K562 (cell line): ENCODE data around the gene CAST. TPM values are rescaled to one million over a fixed set of nuclear protein-coding genes. Genes with fewer than 3 reads are reported as not detected.

ENCODE experiments used
- ATAC-seq: fragments of 200-7000 bp; cut with Tn5 transposase; 3 replicates; pipeline ENCODE4 v1.9.1; 2020; ENCODE audit warnings: moderate library complexity
- BruUV-seq: library from RNA; stranded (reverse); fragments of 400-500 nt; replicated peaks from 2 replicates; lab custom pipeline; 2021; lab: Mats Ljungman, UMichigan
- CTCF ChIA-PET: fragments of 300-600 bp; formaldehyde crosslinking; extraction: SDS; loops from one replicate; lab custom pipeline; 2021; ENCODE audit warnings: low intra/inter-chr PET ratio; lab: Yijun Ruan, JAX
- POLR2A ChIA-PET: fragments of 300-600, 350-650 bp; sonication (Branson Sonifier 250); formaldehyde crosslinking; extraction: SDS; loops from one replicate; lab custom pipeline; 2021; ENCODE audit warnings: antibody characterized with exemption, inconsistent platforms; lab: Yijun Ruan, JAX
- DNase-seq, 4 experiments: peaks; one replicate each; pipeline versions ENCODE4 v3.0.0 to v3.0.0-alpha.2; 2011 to 2018; ENCODE audit warnings: low spot score in 3 of 4, mixed read lengths in 3 of 4; ENCODE audit errors: extremely low read depth in 1 of 4
- FAIRE-seq: peaks from 2 replicates; lab custom pipeline; 2011; peaks lifted over from hg19 to GRCh38; lab: Jason Lieb, UNC
- H2AFZ ChIP-seq: 2 replicates; pipeline ENCODE4 v1.6.0; 2011; ENCODE audit warnings: low read depth, low read length, control low read depth, inconsistent platforms
- H3K27ac ChIP-seq: fragments of 200-600 bp; 3 replicates; pipeline ENCODE4 v1.8.0; 2011; ENCODE audit warnings: low read depth, mild to moderate bottlenecking, control low read depth, inconsistent platforms, low read length, moderate library complexity, mixed read lengths; ENCODE audit errors: extremely low read depth
- H3K27me3 ChIP-seq, 2 experiments: fragments of 300-600 bp in 1 of 2; 2 replicates in 1 of 2; 3 replicates in 1 of 2; pipeline versions ENCODE4 v1.6.0 to v1.8.0; 2011; ENCODE audit warnings: inconsistent platforms in 2 of 2, low read length in 2 of 2, mild to moderate bottlenecking in 1 of 2, mixed read lengths in 1 of 2, moderate library complexity in 1 of 2; ENCODE audit not compliant: control insufficient read depth in 2 of 2, insufficient read depth in 2 of 2
- H3K36me3 ChIP-seq: fragments of 300-600 bp; 3 replicates; pipeline ENCODE4 v1.8.0; 2011; ENCODE audit warnings: mild to moderate bottlenecking, low read length, inconsistent platforms; ENCODE audit not compliant: control insufficient read depth, insufficient read depth
- H3K4me1 ChIP-seq, 2 experiments: fragments of 200-600 bp in 1 of 2; replicated peaks in 1 of 2; 2 replicates in 1 of 2; 3 replicates in 1 of 2; pipeline versions ENCODE4 v1.5.1 to v1.8.0; 2011; ENCODE audit warnings: inconsistent platforms in 2 of 2, low read length in 2 of 2, mild to moderate bottlenecking in 1 of 2, mixed read lengths in 1 of 2, moderate library complexity in 1 of 2; ENCODE audit not compliant: control insufficient read depth in 2 of 2, insufficient read depth in 2 of 2
- H3K4me2 ChIP-seq: 2 replicates; pipeline ENCODE4 v1.6.1; 2011; ENCODE audit warnings: low read length, control low read depth, inconsistent platforms, mixed read lengths; ENCODE audit not compliant: insufficient read depth
- H3K4me3 ChIP-seq: fragments of 200-600 bp; sonication (generic), shearing (Covaris generic); 2 replicates; pipeline ENCODE4 v1.5.1; 2016; ENCODE audit warnings: control low read depth, inconsistent platforms
- H3K79me2 ChIP-seq: fragments of 200-600 bp; 3 replicates; pipeline ENCODE4 v1.8.0; 2011; ENCODE audit warnings: low read length, inconsistent platforms; ENCODE audit not compliant: control insufficient read depth, insufficient read depth
- H3K9ac ChIP-seq, 2 experiments: 2 replicates each; pipeline versions ENCODE4 v1.6.0 to v1.6.1; 2011; ENCODE audit warnings: low read depth in 2 of 2, low read length in 2 of 2, control low read depth in 1 of 2, inconsistent platforms in 1 of 2, mild to moderate bottlenecking in 1 of 2, mixed read lengths in 1 of 2; ENCODE audit not compliant: insufficient read depth in 1 of 2
- H3K9me1 ChIP-seq: one replicate; pipeline ENCODE4 v1.6.0; 2011; ENCODE audit warnings: inconsistent platforms, mild to moderate bottlenecking, low read length, moderate library complexity; ENCODE audit not compliant: control insufficient read depth, insufficient read depth
- H3K9me3 ChIP-seq: replicated peaks from 2 replicates; pipeline ENCODE4 v1.5.1; 2011; ENCODE audit warnings: low read depth, low read length, inconsistent platforms; ENCODE audit not compliant: control insufficient read depth, insufficient read depth
- H4K20me1 ChIP-seq: replicated peaks from 2 replicates; pipeline ENCODE4 v1.6.1; 2011; ENCODE audit warnings: low read length, inconsistent platforms, mixed read lengths; ENCODE audit not compliant: control insufficient read depth, insufficient read depth
- CC2D1A ChIP-seq: fragments of 450-650 bp; IDR thresholded peaks from 2 replicates; pipeline ENCODE4 v1.6.1; 2017; ENCODE audit warnings: mild to moderate bottlenecking
- NR2F6 ChIP-seq: fragments of 450-650 bp; formaldehyde crosslinking; IDR thresholded peaks from 2 replicates; pipeline ENCODE4 v1.4.0; 2020; ENCODE audit warnings: mild to moderate bottlenecking
- PRMT5 ChIP-seq: sonication (generic); formaldehyde crosslinking; IDR thresholded peaks from 2 replicates; pipeline ENCODE4 v1.5.0; 2020; ENCODE audit warnings: missing genetic modification reagents
- RBM39 ChIP-seq: fragments of 200-400 bp; formaldehyde crosslinking; optimal IDR thresholded peaks from 2 replicates; pipeline ENCODE3; 2018; ENCODE audit warnings: low read depth, low read length
- SMAD2 ChIP-seq: fragments of 150-350 bp; IDR thresholded peaks from 2 replicates; pipeline ENCODE4 v1.6.1; 2014; ENCODE audit warnings: low read depth, mild to moderate bottlenecking, low read length
- WGBS: fragments of 100-300 bp; shearing (Covaris generic); methylation state at CpG from one replicate; pipeline ENCODE4 v1.1.6; 2016; ENCODE audit warnings: low coverage, mixed read lengths; ENCODE audit not compliant: insufficient coverage; ENCODE audit errors: missing lambda C conversion rate; 5-methylcytosine and 5-hydroxymethylcytosine counted together
- in situ Hi-C: fragments of 300-500 bp; cut with MboI; formaldehyde crosslinking; loops from 4 replicates; pipeline ENCODE4 v1.15.0; 2018; ENCODE audit warnings: inconsistent platforms, mixed read lengths
- intact Hi-C: fragments of 100-400 bp; cut with micrococcal nuclease; formaldehyde crosslinking; loops from 2 replicates; pipeline ENCODE4 v1.14.2; 2022
- polyA plus RNA-seq, 8 experiments: library from polyadenylated mRNA; depleted of rRNA in 4 of 8; stranded (reverse) in 5 of 8; unstranded in 3 of 8; fragments of >200 nt; fragmentation: Nextera tagmentation in 2 of 8; fragmentation: Illumina TruSeq in 1 of 8; extraction: Ambion mirVana in 2 of 8; extraction: Trizol in 1 of 8; gene quantifications; 2 replicates each; pipeline versions ENCODE4 v1.2.1 to v1.2.3, GENCODE V29; 2011 to 2014; ENCODE audit warnings: inconsistent platforms in 1 of 8, missing spikeins in 1 of 8
- total RNA-seq, 7 experiments: library from RNA; depleted of rRNA in 6 of 7; stranded (reverse); fragments of >200 nt in 6 of 7; fragmentation: Illumina TruSeq in 2 of 7; extraction: Trizol in 2 of 7; gene quantifications; 2 replicates each; pipeline versions ENCODE4 v1.2.1 to v1.2.3, GENCODE V29; 2011 to 2021; ENCODE audit warnings: low replicate concordance in 1 of 7
- TF ChIP-seq, protein P1 (sequence below): fragments of 250-450 bp; sonication (Bioruptor Pico); IDR thresholded peaks from 2 replicates; pipeline ENCODE4 v1.4.0; 2020; ENCODE audit warnings: mild to moderate bottlenecking
- TF ChIP-seq, protein P2 (sequence below): fragments of 450-650 bp; formaldehyde crosslinking; IDR thresholded peaks from 2 replicates; pipeline ENCODE4 v1.4.0; 2020; ENCODE audit warnings: mild to moderate bottlenecking
- TF ChIP-seq, protein P3 (sequence below): IDR thresholded peaks from 2 replicates; pipeline ENCODE4 v1.6.1; 2012; ENCODE audit warnings: low read depth, low read length, improper control_type of control experiment, borderline replicate concordance
- TF ChIP-seq, protein P4 (sequence below): sonication (generic); formaldehyde crosslinking; IDR thresholded peaks from 2 replicates; pipeline ENCODE4 v1.9.0; 2022; ENCODE audit warnings: mild to moderate bottlenecking, missing genetic modification reagents

CAST gene
- total and polyA plus RNA-seq, 9 of the 15 experiments (the other 6 are each of a cell fraction or from before 2014, with no cell fraction given) = 55.5 to 136 (median 86.1) TPM

DNA sequence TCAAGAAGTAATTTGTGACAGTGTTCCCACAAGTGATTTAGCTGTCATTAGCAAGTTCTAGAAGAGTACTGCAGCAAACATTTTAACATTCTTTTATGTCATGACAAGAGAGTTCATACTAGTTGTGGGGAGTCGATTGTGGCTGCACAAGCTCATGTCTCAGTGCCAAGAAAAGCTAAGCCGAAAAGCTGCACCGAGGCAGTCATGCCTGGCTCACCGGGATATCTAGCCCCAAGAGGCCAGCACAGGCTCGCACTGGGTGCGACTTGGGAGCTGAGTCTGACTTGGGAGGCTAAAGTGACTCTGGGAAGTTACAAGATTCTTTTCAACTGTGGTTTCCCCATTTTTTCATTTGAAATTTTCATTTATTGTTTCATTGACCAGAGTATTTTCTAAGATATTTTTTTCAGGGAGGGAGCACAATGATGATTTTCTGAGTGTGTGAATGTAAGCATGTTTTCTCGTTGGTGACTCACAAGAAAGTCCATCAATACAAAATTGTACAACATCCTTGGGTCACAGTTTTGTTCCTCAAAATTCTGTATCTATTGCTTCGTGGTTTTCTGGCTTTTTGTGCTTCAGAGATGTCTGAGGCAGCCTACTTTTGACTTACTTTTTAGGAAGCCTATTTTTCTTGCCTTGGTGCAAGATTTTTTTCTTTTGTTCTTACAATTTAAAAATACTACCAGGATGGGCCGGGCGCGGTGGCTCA, 18.7 kb downstream of the CAST start:
- POLR2A ChIA-PET = no interaction called here
- H3K4me3 ChIP-seq = no peak overlapping the region
- H3K27ac ChIP-seq = no peak overlapping the region
- no peak for DNase-seq
- ATAC-seq = peak; percentile 68
- H3K4me2 ChIP-seq = no peak overlapping the region
- H3K9me1 ChIP-seq = no peaks in the 10 kb centered on the region
- no peak overlapping the region for H2AFZ ChIP-seq
- H3K79me2 ChIP-seq = no peaks in the 10 kb centered on the region
- no peaks in the 10 kb centered on the region for H3K9me3 ChIP-seq
- intact Hi-C loops = no loop called here
- H3K4me1 ChIP-seq = no peaks in the 10 kb centered on the region
- no peak for FAIRE-seq
- in situ Hi-C loops = no loop called here
- no peak overlapping the region for H3K9ac ChIP-seq
- no peaks in the 10 kb centered on the region for H3K36me3 ChIP-seq
- WGBS = 18% methylated on average over 11 of the region's 11 CpGs
- CTCF ChIA-PET = no interaction called here
- BruUV-seq = no TSS peak
- H4K20me1 ChIP-seq = no peaks in the 10 kb centered on the region
- TF ChIP-seq, protein P1, sequence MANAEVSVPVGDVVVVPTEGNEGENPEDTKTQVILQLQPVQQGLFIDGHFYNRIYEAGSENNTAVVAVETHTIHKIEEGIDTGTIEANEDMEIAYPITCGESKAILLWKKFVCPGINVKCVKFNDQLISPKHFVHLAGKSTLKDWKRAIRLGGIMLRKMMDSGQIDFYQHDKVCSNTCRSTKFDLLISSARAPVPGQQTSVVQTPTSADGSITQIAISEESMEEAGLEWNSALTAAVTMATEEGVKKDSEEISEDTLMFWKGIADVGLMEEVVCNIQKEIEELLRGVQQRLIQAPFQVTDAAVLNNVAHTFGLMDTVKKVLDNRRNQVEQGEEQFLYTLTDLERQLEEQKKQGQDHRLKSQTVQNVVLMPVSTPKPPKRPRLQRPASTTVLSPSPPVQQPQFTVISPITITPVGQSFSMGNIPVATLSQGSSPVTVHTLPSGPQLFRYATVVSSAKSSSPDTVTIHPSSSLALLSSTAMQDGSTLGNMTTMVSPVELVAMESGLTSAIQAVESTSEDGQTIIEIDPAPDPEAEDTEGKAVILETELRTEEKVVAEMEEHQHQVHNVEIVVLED (CRISPR knock-in tag) = no peak
- TF ChIP-seq PRMT5 (no peak), CC2D1A (no peak)
- peaks cover 13 to 20% of the 10 kb centered on the region in 2 experiments; a peak in 4 of 5 replicates for H3K27me3 ChIP-seq

- no peak overlapping the region for H3K4me2 ChIP-seq
- no peak overlapping the region for H3K9ac ChIP-seq
- H3K79me2 ChIP-seq = no peaks in the 10 kb centered on the region
- ATAC-seq (no peak), FAIRE-seq (no peak), DNase-seq (no peak)
- WGBS = 7% methylated on average over 1 of the region's 1 CpG
- no peak overlapping the region for H2AFZ ChIP-seq
- intact Hi-C loops (no loop called here), in situ Hi-C loops (no loop called here)
- H3K4me1 ChIP-seq = no peaks in the 10 kb centered on the region
- CTCF ChIA-PET = no interaction called here
- POLR2A ChIA-PET = interaction anchor here (0.8 to 1.4 kb wide), 2 partner anchors 19 to 20 kb away, joined by 3 read pairs; no protein-coding TSS in a partner anchor
- H3K4me3 ChIP-seq = no peak overlapping the region
- BruUV-seq = no TSS peak
- H3K9me3 ChIP-seq = no peaks in the 10 kb centered on the region
- no peaks in the 10 kb centered on the region for H3K36me3 ChIP-seq
- H4K20me1 ChIP-seq = no peaks in the 10 kb centered on the region
- peaks cover 13 to 17% of the 10 kb centered on the region in 2 experiments; a peak in 4 of 5 replicates for H3K27me3 ChIP-seq
- no peak overlapping the region for H3K27ac ChIP-seq
- no peaks in the 10 kb centered on the region for H3K9me1 ChIP-seq
- TF ChIP-seq, protein P2, sequence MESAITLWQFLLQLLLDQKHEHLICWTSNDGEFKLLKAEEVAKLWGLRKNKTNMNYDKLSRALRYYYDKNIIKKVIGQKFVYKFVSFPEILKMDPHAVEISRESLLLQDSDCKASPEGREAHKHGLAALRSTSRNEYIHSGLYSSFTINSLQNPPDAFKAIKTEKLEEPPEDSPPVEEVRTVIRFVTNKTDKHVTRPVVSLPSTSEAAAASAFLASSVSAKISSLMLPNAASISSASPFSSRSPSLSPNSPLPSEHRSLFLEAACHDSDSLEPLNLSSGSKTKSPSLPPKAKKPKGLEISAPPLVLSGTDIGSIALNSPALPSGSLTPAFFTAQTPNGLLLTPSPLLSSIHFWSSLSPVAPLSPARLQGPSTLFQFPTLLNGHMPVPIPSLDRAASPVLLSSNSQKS (CRISPR knock-in tag) = no peak
- TF ChIP-seq, protein P3, sequence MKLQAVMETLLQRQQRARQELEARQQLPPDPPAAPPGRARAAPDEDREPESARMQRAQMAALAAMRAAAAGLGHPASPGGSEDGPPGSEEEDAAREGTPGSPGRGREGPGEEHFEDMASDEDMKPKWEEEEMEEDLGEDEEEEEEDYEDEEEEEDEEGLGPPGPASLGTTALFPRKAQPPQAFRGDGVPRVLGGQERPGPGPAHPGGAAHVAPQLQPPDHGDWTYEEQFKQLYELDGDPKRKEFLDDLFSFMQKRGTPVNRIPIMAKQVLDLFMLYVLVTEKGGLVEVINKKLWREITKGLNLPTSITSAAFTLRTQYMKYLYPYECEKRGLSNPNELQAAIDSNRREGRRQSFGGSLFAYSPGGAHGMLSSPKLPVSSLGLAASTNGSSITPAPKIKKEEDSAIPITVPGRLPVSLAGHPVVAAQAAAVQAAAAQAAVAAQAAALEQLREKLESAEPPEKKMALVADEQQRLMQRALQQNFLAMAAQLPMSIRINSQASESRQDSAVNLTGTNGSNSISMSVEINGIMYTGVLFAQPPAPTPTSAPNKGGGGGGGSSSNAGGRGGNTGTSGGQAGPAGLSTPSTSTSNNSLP = no peak
- TF ChIP-seq, protein P4, sequence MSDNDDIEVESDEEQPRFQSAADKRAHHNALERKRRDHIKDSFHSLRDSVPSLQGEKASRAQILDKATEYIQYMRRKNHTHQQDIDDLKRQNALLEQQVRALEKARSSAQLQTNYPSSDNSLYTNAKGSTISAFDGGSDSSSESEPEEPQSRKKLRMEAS (CRISPR knock-in tag) = no peak
- TF ChIP-seq RBM39 (no peak), NR2F6 (CRISPR knock-in tag) (no peak), SMAD2 (no peak)
Measured at GRCh38 chr5:96683392-96683791, 21.2 kb downstream of the CAST start.
